H9 (cell line): ENCODE measurements around the gene AP2A2. TPM values are rescaled to one million over a fixed set of nuclear protein-coding genes. Genes with fewer than 3 reads are reported as not detected.

Source experiments
- DNase-seq: peaks from one replicate; pipeline ENCODE4 v3.0.0-alpha.2; 2017
- H2AFZ ChIP-seq: one replicate; pipeline ENCODE4 v1.6.1; 2013; ENCODE audit warnings: mild to moderate bottlenecking, low read length, control low read depth, moderate library complexity
- H2AK5ac ChIP-seq: 2 replicates; pipeline ENCODE4 v1.6.1; 2013; ENCODE audit warnings: low read length, control low read depth, mixed read lengths; ENCODE audit not compliant: insufficient read length
- H2BK120ac ChIP-seq: one replicate; pipeline ENCODE4 v1.6.1; 2013; ENCODE audit warnings: low read depth, mild to moderate bottlenecking, low read length, control low read depth, inconsistent platforms; ENCODE audit not compliant: poor library complexity, severe bottlenecking
- H2BK12ac ChIP-seq: 2 replicates; pipeline ENCODE4 v1.6.1; 2013; ENCODE audit warnings: low read length, control low read depth, mixed read lengths, low read depth; ENCODE audit not compliant: insufficient read length
- H2BK15ac ChIP-seq: 2 replicates; pipeline ENCODE4 v1.6.1; 2013; ENCODE audit warnings: low read depth, low read length, control low read depth
- H2BK20ac ChIP-seq: one replicate; pipeline ENCODE4 v1.6.1; 2013; ENCODE audit warnings: low read depth, mild to moderate bottlenecking, low read length, control low read depth, inconsistent platforms; ENCODE audit not compliant: poor library complexity, severe bottlenecking
- H2BK5ac ChIP-seq: 2 replicates; pipeline ENCODE4 v1.6.1; 2013; ENCODE audit warnings: low read length, control low read depth, mixed read lengths; ENCODE audit not compliant: insufficient read length
- H3K14ac ChIP-seq: 2 replicates; pipeline ENCODE4 v1.6.1; 2013; ENCODE audit warnings: low read length, control low read depth; ENCODE audit not compliant: insufficient read depth
- H3K18ac ChIP-seq: 2 replicates; pipeline ENCODE4 v1.6.1; 2013; ENCODE audit warnings: low read depth, mild to moderate bottlenecking, mixed read lengths, low read length, control low read depth; ENCODE audit not compliant: insufficient read length
- H3K23ac ChIP-seq: 2 replicates; pipeline ENCODE4 v1.6.1; 2013; ENCODE audit warnings: low read length, control low read depth, mixed read lengths, low read depth; ENCODE audit not compliant: insufficient read length
- H3K23me2 ChIP-seq: 2 replicates; pipeline ENCODE4 v1.6.1; 2013; ENCODE audit warnings: low read depth, mild to moderate bottlenecking, mixed read lengths, low read length, control low read depth; ENCODE audit not compliant: insufficient read length, poor library complexity, severe bottlenecking
- H3K27ac ChIP-seq: 2 replicates; pipeline ENCODE4 v1.5.1; 2013; ENCODE audit warnings: low read length, control low read depth, mixed read lengths, low read depth; ENCODE audit not compliant: insufficient read length
- H3K27me3 ChIP-seq: 2 replicates; pipeline ENCODE4 v1.6.1; 2013; ENCODE audit warnings: low read length, control low read depth, inconsistent platforms; ENCODE audit not compliant: insufficient read depth
- H3K4ac ChIP-seq: 2 replicates; pipeline ENCODE4 v1.6.1; 2013; ENCODE audit warnings: low read depth, mild to moderate bottlenecking, control low read depth, inconsistent platforms, low read length, moderate library complexity
- H3K4me1 ChIP-seq: 2 replicates; pipeline ENCODE4 v1.6.1; 2013; ENCODE audit warnings: low read length, control low read depth, inconsistent platforms; ENCODE audit not compliant: insufficient read depth
- H3K4me2 ChIP-seq: 2 replicates; pipeline ENCODE4 v1.6.1; 2013; ENCODE audit warnings: low read length, control low read depth, mixed read lengths; ENCODE audit not compliant: insufficient read length, insufficient read depth
- H3K56ac ChIP-seq: 2 replicates; pipeline ENCODE4 v1.6.1; 2013; ENCODE audit warnings: low read depth, mild to moderate bottlenecking, mixed read lengths, low read length, control low read depth; ENCODE audit not compliant: insufficient read length
- H3K79me1 ChIP-seq: 2 replicates; pipeline ENCODE4 v1.6.1; 2013; ENCODE audit warnings: low read depth, mild to moderate bottlenecking, moderate library complexity, low read length, control low read depth, inconsistent platforms; ENCODE audit not compliant: insufficient read depth, poor library complexity, severe bottlenecking
- H3K79me2 ChIP-seq: 2 replicates; pipeline ENCODE4 v1.6.1; 2013; ENCODE audit warnings: low read length, control low read depth, inconsistent platforms; ENCODE audit not compliant: insufficient read depth
- H3K9ac ChIP-seq: 2 replicates; pipeline ENCODE4 v1.6.1; 2013; ENCODE audit warnings: low read length, control low read depth, mixed read lengths; ENCODE audit not compliant: insufficient read length; ENCODE audit errors: extremely low read depth
- H3K9me3 ChIP-seq: one replicate; pipeline ENCODE4 v1.6.1; 2013; ENCODE audit warnings: low read depth, low read length, inconsistent platforms; ENCODE audit not compliant: control insufficient read depth
- H3T11ph ChIP-seq: one replicate; pipeline ENCODE4 v1.6.1; 2013; ENCODE audit warnings: mild to moderate bottlenecking, low read length, control low read depth, inconsistent platforms
- H4K20me1 ChIP-seq: one replicate; pipeline ENCODE4 v1.6.1; 2013; ENCODE audit not compliant: control insufficient read depth, insufficient read length, insufficient read depth
- H4K5ac ChIP-seq: 2 replicates; pipeline ENCODE4 v1.6.1; 2013; ENCODE audit warnings: low read depth, mild to moderate bottlenecking, mixed read lengths, low read length, control low read depth; ENCODE audit not compliant: insufficient read length
- H4K8ac ChIP-seq: replicated peaks from 2 replicates; pipeline ENCODE4 v1.6.1; 2013; ENCODE audit warnings: low read length, control low read depth, mixed read lengths, low read depth; ENCODE audit not compliant: insufficient read length
- H4K91ac ChIP-seq: 2 replicates; pipeline ENCODE4 v1.6.1; 2013; ENCODE audit warnings: low read depth, mild to moderate bottlenecking, moderate library complexity, mixed read lengths, low read length, control low read depth; ENCODE audit not compliant: insufficient read length
- H3K27ac Mint-ChIP-seq, 3 experiments: 2 replicates in 2 of 3; 3 replicates in 1 of 3; pipeline ENCODE4 v1.8.0; 2020 to 2021; ENCODE audit warnings: mixed read lengths in 3 of 3, mild to moderate bottlenecking in 1 of 3, moderate library complexity in 1 of 3
- H3K27me3 Mint-ChIP-seq: 2 replicates; pipeline ENCODE4 v1.8.0; 2021; ENCODE audit warnings: low read depth, mild to moderate bottlenecking, moderate library complexity, mixed read lengths
- H3K36me3 Mint-ChIP-seq, 3 experiments: 2 replicates in 2 of 3; 3 replicates in 1 of 3; pipeline ENCODE4 v1.8.0; 2020 to 2021; ENCODE audit warnings: low read depth in 3 of 3, mixed read lengths in 3 of 3; ENCODE audit not compliant: insufficient read depth in 1 of 3
- H3K4me1 Mint-ChIP-seq, 2 experiments: 2 replicates each; pipeline ENCODE4 v1.8.0; 2020; ENCODE audit warnings: mixed read lengths in 2 of 2
- H3K4me3 Mint-ChIP-seq, 2 experiments: 2 replicates in 1 of 2; 3 replicates in 1 of 2; pipeline ENCODE4 v1.8.0; 2020 to 2021; ENCODE audit warnings: mild to moderate bottlenecking in 2 of 2, mixed read lengths in 2 of 2, moderate library complexity in 1 of 2
- H3K9me3 Mint-ChIP-seq, 2 experiments: 2 replicates in 1 of 2; 3 replicates in 1 of 2; pipeline ENCODE4 v1.8.0; 2020; ENCODE audit warnings: mild to moderate bottlenecking in 2 of 2, mixed read lengths in 2 of 2, moderate library complexity in 1 of 2
- WGBS: extraction: QIAGEN DNeasy Blood & Tissue Kit; methylation state at CpG from one replicate; pipeline ENCODE4 v1.1.7; 2013; ENCODE audit warnings: missing lambda C conversion rate, low lambda C conversion rate, mixed read lengths; ENCODE audit not compliant: insufficient read length; ENCODE audit errors: extremely low coverage; 5-methylcytosine and 5-hydroxymethylcytosine counted together
- total RNA-seq: library from RNA; stranded (reverse); gene quantifications from 2 replicates; pipeline ENCODE4 v1.2.1, GENCODE V29; 2021
- TF ChIP-seq, protein P1 (sequence below): fragments of 200-600 bp; sonication (generic); conservative IDR thresholded peaks from 3 replicates; pipeline ENCODE4 v1.8.0; 2021; ENCODE audit warnings: antibody characterized with exemption, mild to moderate bottlenecking

Gene AP2A2
- total RNA-seq, 1 experiment from 2014 or later, result 53.7 TPM

- Histone ChIP-seq H2BK20ac (no peak overlapping the region), H2BK5ac (no peak overlapping the region), H2BK12ac (no peak overlapping the region), H3K9me3 (no peaks in the 10 kb centered on the region), H4K5ac (no peak overlapping the region), H3K4me1 (no peaks in the 10 kb centered on the region), H3K23ac (no peak overlapping the region), H3K79me2 (no peaks in the 10 kb centered on the region), H3K4me2 (no peak overlapping the region), H4K8ac (no peak overlapping the region), H3K14ac (no peak overlapping the region), H3K56ac (no peak overlapping the region), H3K27me3 (no peaks in the 10 kb centered on the region), H3K18ac (no peak overlapping the region), H2BK120ac (no peak overlapping the region), H3K23me2 (no peaks in the 10 kb centered on the region), H4K20me1 (no peaks in the 10 kb centered on the region), H3K79me1 (no peaks in the 10 kb centered on the region), H4K91ac (no peak overlapping the region), H2BK15ac (no peak overlapping the region), H3K27ac (no peak overlapping the region), H3T11ph (no peak overlapping the region), H3K9ac (no peak overlapping the region), H2AFZ (no peak overlapping the region), H3K4ac (no peak overlapping the region), H2AK5ac (no peak overlapping the region)
- WGBS, result no CpG with 5 or more reads among the region's 14 CpGs
- H3K4me3 Mint-ChIP-seq, result no peak overlapping the region
- DNase-seq, result no peak
- no peaks in the 10 kb centered on the region for H3K4me1 Mint-ChIP-seq
- no peak overlapping the region for H3K27ac Mint-ChIP-seq
- H3K27me3 Mint-ChIP-seq, result no peaks in the 10 kb centered on the region
- H3K9me3 Mint-ChIP-seq, result no peaks in the 10 kb centered on the region
- TF ChIP-seq, protein P1, sequence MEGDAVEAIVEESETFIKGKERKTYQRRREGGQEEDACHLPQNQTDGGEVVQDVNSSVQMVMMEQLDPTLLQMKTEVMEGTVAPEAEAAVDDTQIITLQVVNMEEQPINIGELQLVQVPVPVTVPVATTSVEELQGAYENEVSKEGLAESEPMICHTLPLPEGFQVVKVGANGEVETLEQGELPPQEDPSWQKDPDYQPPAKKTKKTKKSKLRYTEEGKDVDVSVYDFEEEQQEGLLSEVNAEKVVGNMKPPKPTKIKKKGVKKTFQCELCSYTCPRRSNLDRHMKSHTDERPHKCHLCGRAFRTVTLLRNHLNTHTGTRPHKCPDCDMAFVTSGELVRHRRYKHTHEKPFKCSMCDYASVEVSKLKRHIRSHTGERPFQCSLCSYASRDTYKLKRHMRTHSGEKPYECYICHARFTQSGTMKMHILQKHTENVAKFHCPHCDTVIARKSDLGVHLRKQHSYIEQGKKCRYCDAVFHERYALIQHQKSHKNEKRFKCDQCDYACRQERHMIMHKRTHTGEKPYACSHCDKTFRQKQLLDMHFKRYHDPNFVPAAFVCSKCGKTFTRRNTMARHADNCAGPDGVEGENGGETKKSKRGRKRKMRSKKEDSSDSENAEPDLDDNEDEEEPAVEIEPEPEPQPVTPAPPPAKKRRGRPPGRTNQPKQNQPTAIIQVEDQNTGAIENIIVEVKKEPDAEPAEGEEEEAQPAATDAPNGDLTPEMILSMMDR, result no peak
- no peaks in the 10 kb centered on the region; a peak in 1 of 7 replicates for H3K36me3 Mint-ChIP-seq
Observed at GRCh38 chr11:1026163-1026450, 100.4 kb downstream of the AP2A2 start.
